Measurements from ENCODE around the gene CHP1.

Gene CHP1

DNA sequence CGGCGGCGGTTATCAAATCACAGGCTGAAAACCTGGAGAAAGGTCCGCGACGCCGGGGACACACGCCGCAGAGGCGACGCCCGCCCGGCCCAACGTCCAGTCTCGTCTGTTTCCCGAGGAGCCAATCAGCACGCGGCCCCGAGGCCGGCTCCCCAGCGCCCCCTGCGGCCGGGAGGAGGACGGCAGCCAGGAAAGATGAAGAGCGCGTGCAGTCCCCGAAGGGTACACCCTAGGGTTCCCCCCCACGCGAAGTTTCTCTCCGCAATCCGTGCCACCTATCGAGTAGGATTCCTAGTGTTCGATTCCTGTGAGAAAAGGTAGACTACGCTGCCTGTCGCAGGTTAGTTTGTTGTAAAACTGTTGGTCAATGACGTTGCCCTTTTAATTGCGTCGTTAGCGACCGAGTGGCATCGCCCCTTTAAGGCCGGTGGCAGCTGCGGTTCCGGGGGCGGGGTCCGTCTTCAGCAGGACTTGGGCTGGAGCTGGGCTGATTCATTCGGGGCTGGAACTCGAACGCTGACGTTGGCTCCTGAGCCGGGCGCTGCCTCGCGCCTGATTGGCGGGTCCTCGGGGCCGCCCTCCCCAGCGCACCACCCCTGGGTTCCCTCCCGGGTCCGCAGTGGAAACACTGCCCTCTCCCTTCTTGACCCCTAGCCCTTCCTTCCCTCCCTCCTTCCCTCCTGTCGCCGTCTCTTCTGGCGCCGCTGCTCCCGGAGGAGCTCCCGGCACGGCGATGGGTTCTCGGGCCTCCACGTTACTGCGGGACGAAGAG is at the start of gene CHP1, which contains the start of gene EXD1:
TSS of gene CHP1 (plus strand) at position 619 of the 772 bp plus-strand sequence. CDS start at position 734, 115 bp downstream.
TSS of gene EXD1 (minus strand) at position 108 of the 772 bp plus-strand sequence. CDS start 4,182 bp downstream, outside the sequence.
- H3K36me3 ChIP-seq (ENCODE audit: control insufficient read depth, low read depth, low read length), result no peaks in the 10 kb centered on the region
- peak within 1 kb of the TSS; percentile 55 for H3K9ac ChIP-seq (ENCODE audit: low read length)
- H3K27ac ChIP-seq (ENCODE audit: low read length), result no peak within 1 kb of the TSS
- H3K4me1 ChIP-seq (ENCODE audit: control insufficient read depth, low read depth, low read length), result no peaks in the 10 kb centered on the region
- peaks cover 7% of the 10 kb centered on the region for H3K27me3 ChIP-seq (ENCODE audit: control insufficient read depth, insufficient read depth, low read length)
- peak within 1 kb of the TSS; percentile 82 for H3K4me3 ChIP-seq (ENCODE audit: low read length)
- H3K9me3 ChIP-seq (ENCODE audit: control insufficient read depth, low read depth, low read length), result no peaks in the 10 kb centered on the region

DNA sequence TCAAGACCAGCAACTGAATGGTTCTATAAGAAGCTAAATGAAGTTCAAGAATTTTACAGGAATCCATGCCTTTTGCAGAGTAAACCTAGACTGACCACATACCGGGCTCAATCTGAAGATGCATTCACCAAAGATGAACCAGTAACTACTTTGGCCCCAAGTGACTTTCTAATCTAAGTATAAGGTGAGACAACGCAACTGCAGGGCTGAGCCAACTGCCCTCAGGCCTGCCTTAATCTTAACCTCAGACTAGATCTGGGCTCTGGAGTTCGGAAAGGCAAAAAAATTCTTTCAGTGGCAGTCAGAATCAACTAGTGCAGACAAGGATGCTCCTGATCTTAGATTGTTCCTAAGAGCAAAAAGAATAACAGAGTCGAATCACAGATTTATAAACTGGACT is 48.8 kb upstream of the CHP1 start:
- no peaks in the 10 kb centered on the region for H3K27me3 ChIP-seq (ENCODE audit: control insufficient read depth, insufficient read depth, low read length)
- no peaks in the 10 kb centered on the region for H3K36me3 ChIP-seq (ENCODE audit: control insufficient read depth, low read depth, low read length)
- H3K9ac ChIP-seq (ENCODE audit: low read length), result no peak overlapping the region
- no peak overlapping the region for H3K4me3 ChIP-seq (ENCODE audit: low read length)
- H3K27ac ChIP-seq (ENCODE audit: low read length), result no peak overlapping the region
- H3K9me3 ChIP-seq (ENCODE audit: control insufficient read depth, low read depth, low read length), result no peaks in the 10 kb centered on the region
- H3K4me1 ChIP-seq (ENCODE audit: control insufficient read depth, low read depth, low read length), result no peaks in the 10 kb centered on the region

DNA sequence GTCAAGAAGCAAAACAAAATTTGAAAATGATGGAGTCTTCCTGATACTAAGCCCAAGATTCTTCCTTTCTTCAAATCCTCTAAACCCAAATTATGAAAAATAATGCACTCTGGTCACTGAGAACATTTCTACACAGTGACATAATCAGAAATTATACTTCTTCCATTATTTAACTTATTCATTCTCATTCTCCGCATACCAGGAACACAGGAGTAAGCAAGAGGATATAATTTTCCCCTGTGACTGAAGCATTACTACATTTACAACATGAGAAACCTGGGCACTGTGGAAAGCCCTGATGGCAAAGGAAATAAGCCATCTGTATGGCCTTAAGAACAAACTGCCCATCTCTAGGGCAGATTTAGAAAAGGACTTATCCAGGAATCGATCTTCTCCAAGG is 47.5 kb upstream of the CHP1 start:
- Histone ChIP-seq H3K4me3 (ENCODE audit: low read length) (no peak overlapping the region), H3K36me3 (ENCODE audit: control insufficient read depth, low read depth, low read length) (no peaks in the 10 kb centered on the region), H3K4me1 (ENCODE audit: control insufficient read depth, low read depth, low read length) (no peaks in the 10 kb centered on the region), H3K27ac (ENCODE audit: low read length) (no peak overlapping the region), H3K9ac (ENCODE audit: low read length) (no peak overlapping the region), H3K9me3 (ENCODE audit: control insufficient read depth, low read depth, low read length) (no peaks in the 10 kb centered on the region), H3K27me3 (ENCODE audit: control insufficient read depth, insufficient read depth, low read length) (no peaks in the 10 kb centered on the region)

DNA sequence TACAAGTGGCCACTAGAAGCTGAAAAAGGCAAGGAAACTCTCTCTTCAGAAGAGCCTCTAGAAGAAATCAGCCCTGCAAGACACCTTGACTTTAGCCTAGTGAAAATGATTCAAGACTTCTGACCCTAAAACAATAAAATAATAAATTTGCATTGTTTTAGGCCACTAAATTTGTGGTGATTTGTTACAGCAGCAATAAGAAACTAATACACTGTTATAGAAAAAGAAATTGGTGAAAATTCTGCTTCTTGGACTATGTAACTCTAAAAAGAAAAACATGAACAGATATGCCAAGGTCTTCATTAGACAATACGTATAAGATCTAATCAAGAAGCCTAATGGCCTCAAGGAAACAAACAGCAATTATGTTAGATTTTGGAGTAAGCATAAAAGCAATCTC is 36.6 kb upstream of the CHP1 start:
- Histone ChIP-seq H3K9me3 (ENCODE audit: control insufficient read depth, low read depth, low read length) (no peaks in the 10 kb centered on the region), H3K27me3 (ENCODE audit: control insufficient read depth, insufficient read depth, low read length) (no peaks in the 10 kb centered on the region), H3K9ac (ENCODE audit: low read length) (no peak overlapping the region), H3K27ac (ENCODE audit: low read length) (no peak overlapping the region), H3K4me3 (ENCODE audit: low read length) (no peak overlapping the region), H3K36me3 (ENCODE audit: control insufficient read depth, low read depth, low read length) (no peaks in the 10 kb centered on the region), H3K4me1 (ENCODE audit: control insufficient read depth, low read depth, low read length) (no peaks in the 10 kb centered on the region)

DNA sequence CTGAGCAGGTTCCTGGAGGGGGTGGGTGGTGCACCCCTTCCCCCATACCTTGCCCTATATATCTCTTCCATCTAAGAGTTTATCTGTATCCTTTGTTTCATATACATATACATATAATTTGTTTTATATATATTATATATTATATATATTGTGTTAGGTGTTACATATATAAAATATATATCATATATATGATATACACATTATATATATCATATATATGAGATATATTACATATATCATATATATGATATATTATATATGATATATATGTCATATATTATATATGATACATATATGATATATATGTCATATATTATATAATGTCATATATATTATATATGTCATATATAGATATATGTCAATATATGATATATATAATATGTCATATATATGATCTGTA is 31.6 kb upstream of the CHP1 start:
- no peak overlapping the region for H3K4me3 ChIP-seq (ENCODE audit: low read length)
- no peaks in the 10 kb centered on the region for H3K36me3 ChIP-seq (ENCODE audit: control insufficient read depth, low read depth, low read length)
- H3K4me1 ChIP-seq (ENCODE audit: control insufficient read depth, low read depth, low read length), result no peaks in the 10 kb centered on the region
- H3K9ac ChIP-seq (ENCODE audit: low read length), result no peak overlapping the region
- no peak overlapping the region for H3K27ac ChIP-seq (ENCODE audit: low read length)
- H3K9me3 ChIP-seq (ENCODE audit: control insufficient read depth, low read depth, low read length), result no peaks in the 10 kb centered on the region
- H3K27me3 ChIP-seq (ENCODE audit: control insufficient read depth, insufficient read depth, low read length), result no peaks in the 10 kb centered on the region

DNA sequence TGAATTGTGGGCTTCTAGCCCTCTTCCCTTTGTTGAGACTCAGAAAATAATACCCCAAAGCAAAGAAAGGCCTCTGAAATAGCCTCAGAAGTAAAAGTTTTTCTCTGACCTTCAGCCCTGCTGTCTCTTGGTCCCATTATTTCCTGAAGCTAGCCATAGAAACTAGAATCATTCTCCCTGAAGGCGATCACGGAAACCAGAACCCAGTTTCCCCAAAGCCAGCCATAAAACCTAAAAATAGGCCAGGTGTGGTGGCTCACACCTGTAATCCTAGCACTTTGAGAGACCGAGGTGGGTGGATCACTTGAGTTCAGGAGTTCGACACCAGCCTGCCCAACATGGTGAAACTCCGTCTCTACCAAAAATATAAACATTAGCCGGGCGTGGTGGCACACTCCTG is 27.7 kb upstream of the CHP1 start:
- H3K36me3 ChIP-seq (ENCODE audit: control insufficient read depth, low read depth, low read length), result no peaks in the 10 kb centered on the region
- no peaks in the 10 kb centered on the region for H3K27me3 ChIP-seq (ENCODE audit: control insufficient read depth, insufficient read depth, low read length)
- H3K4me3 ChIP-seq (ENCODE audit: low read length), result no peak overlapping the region
- no peak overlapping the region for H3K9ac ChIP-seq (ENCODE audit: low read length)
- no peak overlapping the region for H3K27ac ChIP-seq (ENCODE audit: low read length)
- no peaks in the 10 kb centered on the region for H3K9me3 ChIP-seq (ENCODE audit: control insufficient read depth, low read depth, low read length)
- no peaks in the 10 kb centered on the region for H3K4me1 ChIP-seq (ENCODE audit: control insufficient read depth, low read depth, low read length)

DNA sequence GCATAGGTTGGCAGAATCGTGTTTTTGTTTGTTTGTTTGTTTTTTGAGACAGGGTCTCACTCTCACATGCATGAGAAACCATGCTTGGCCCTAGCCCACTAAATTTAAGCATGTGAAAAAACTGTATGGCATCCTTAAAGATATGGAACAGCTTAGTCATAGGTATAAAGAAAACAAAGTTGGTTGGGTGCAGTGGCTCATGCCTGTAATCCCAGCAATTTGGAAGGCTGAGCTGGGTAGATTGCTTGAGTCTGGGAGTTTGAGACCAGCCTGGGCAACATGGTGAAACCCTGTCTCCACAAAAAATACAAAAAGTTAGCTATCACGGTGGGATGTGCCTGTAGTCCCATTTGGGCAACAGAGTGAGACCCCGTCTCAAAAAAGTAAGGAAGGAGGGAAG is 25.8 kb upstream of the CHP1 start:
- Histone ChIP-seq H3K27ac (ENCODE audit: low read length) (no peak overlapping the region), H3K9ac (ENCODE audit: low read length) (no peak overlapping the region), H3K27me3 (ENCODE audit: control insufficient read depth, insufficient read depth, low read length) (no peaks in the 10 kb centered on the region), H3K4me1 (ENCODE audit: control insufficient read depth, low read depth, low read length) (no peaks in the 10 kb centered on the region), H3K36me3 (ENCODE audit: control insufficient read depth, low read depth, low read length) (no peaks in the 10 kb centered on the region), H3K9me3 (ENCODE audit: control insufficient read depth, low read depth, low read length) (no peaks in the 10 kb centered on the region), H3K4me3 (ENCODE audit: low read length) (no peak overlapping the region)

DNA sequence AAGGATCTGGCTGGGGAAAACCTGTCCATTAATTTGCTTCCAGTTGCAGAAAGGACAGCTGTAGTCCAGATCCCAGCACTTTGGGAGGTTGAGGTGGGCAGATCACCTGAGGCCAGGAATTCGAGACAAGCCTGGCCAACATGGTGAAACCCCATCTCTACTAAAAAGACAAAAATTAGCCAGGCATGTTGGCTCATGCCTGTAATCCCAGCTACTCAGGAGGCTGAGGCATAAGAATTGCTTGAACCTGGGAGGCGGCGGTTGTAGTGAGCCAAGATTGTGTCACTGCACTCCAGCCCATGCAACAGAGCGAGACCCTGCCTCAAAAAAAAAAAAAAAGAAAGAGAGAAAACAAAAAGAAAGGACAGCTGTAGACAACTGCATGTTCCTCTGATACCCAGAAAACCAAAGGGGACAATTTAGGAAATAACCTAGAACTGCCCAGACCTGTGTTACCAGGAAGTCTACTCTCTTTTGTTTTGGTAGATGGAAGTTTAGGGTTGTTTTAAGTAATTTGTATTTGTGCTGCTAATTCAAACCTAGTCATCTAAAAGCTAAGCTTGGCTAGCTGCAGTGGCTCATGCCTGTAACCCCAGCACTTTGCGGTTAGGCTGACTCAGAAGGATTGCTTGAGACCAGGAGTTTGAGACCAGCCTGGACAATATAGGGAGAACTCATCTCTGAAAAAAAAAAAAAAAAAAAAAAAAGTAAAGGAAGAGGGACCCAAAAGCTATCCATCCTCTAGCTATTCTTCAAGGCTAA is 23.2 kb upstream of the CHP1 start:
- H3K4me1 ChIP-seq (ENCODE audit: control insufficient read depth, low read depth, low read length), result no peaks in the 10 kb centered on the region
- no peak overlapping the region for H3K9ac ChIP-seq (ENCODE audit: low read length)
- no peaks in the 10 kb centered on the region for H3K9me3 ChIP-seq (ENCODE audit: control insufficient read depth, low read depth, low read length)
- no peaks in the 10 kb centered on the region for H3K36me3 ChIP-seq (ENCODE audit: control insufficient read depth, low read depth, low read length)
- H3K27ac ChIP-seq (ENCODE audit: low read length), result no peak overlapping the region
- H3K27me3 ChIP-seq (ENCODE audit: control insufficient read depth, insufficient read depth, low read length), result no peaks in the 10 kb centered on the region
- no peak overlapping the region for H3K4me3 ChIP-seq (ENCODE audit: low read length)

DNA sequence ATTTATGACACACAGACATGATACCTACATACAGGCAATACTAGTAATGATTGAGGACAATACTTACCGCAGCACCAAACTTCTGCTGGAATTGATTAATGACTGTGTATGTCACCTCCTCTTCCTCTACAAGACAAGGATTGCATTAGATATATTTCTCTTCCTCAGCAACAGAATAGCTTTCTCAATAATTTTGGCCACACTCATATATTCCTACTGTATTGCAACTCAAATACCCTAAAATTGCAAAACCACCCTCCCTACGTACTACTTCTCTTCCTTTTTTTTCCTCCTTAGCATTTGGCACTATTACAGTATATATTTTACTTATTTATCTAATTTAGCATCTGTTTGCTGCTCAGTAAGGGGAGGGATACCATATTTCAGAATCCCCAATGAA is 15.4 kb upstream of the CHP1 start:
- no peaks in the 10 kb centered on the region for H3K9me3 ChIP-seq (ENCODE audit: control insufficient read depth, low read depth, low read length)
- peaks cover 15% of the 10 kb centered on the region for H3K4me1 ChIP-seq (ENCODE audit: control insufficient read depth, low read depth, low read length)
- H3K27ac ChIP-seq (ENCODE audit: low read length), result no peak overlapping the region
- no peak overlapping the region for H3K9ac ChIP-seq (ENCODE audit: low read length)
- H3K27me3 ChIP-seq (ENCODE audit: control insufficient read depth, insufficient read depth, low read length), result no peaks in the 10 kb centered on the region
- no peak overlapping the region for H3K4me3 ChIP-seq (ENCODE audit: low read length)
- no peaks in the 10 kb centered on the region for H3K36me3 ChIP-seq (ENCODE audit: control insufficient read depth, low read depth, low read length)

DNA sequence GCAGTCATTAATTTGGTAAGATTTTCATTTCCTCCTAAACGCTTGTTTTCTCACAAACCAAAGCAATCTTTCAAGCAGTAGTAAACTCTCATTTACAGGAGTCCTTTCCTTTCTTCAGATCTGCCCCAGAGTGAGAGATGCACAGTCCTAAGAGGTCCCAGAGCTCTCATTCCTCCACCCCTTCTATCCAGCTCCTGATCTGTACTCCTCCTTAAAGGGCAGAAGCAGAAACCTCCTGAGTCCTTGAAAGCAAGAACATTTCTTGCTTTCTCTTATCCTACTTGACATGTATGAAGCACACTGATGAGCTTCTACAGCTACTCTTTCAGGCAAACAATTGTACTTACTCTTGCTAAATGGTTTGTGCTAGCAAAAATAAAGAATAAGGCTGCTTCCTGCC is 12.2 kb upstream of the CHP1 start:
- Histone ChIP-seq H3K9me3 (ENCODE audit: control insufficient read depth, low read depth, low read length) (no peaks in the 10 kb centered on the region), H3K4me1 (ENCODE audit: control insufficient read depth, low read depth, low read length) (peaks cover 15% of the 10 kb centered on the region), H3K27me3 (ENCODE audit: control insufficient read depth, insufficient read depth, low read length) (no peaks in the 10 kb centered on the region), H3K9ac (ENCODE audit: low read length) (no peak overlapping the region), H3K4me3 (ENCODE audit: low read length) (peak overlapping the region; percentile 6), H3K36me3 (ENCODE audit: control insufficient read depth, low read depth, low read length) (no peaks in the 10 kb centered on the region), H3K27ac (ENCODE audit: low read length) (no peak overlapping the region)

DNA sequence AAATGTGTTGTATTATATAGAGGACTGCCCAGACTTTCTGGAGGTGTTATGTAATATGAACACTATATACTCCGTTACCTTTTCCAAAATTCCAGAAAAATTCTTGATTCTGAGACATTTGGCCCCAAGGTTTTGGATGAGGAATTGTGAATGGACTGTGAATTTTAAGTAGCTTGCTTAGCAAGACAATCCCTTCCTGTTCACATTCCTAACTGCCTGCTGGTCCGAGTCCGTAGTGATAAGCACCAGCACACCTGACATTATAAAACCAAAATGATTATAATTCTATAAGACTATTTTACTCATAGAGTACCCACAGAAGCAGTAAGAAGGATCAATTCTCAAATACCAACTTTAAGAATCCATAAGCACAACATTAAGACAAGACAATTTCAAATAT is 11.7 kb upstream of the CHP1 start:
- Histone ChIP-seq H3K9ac (ENCODE audit: low read length) (no peak overlapping the region), H3K4me3 (ENCODE audit: low read length) (peak overlapping the region; percentile 6), H3K9me3 (ENCODE audit: control insufficient read depth, low read depth, low read length) (no peaks in the 10 kb centered on the region), H3K36me3 (ENCODE audit: control insufficient read depth, low read depth, low read length) (no peaks in the 10 kb centered on the region), H3K27me3 (ENCODE audit: control insufficient read depth, insufficient read depth, low read length) (no peaks in the 10 kb centered on the region), H3K4me1 (ENCODE audit: control insufficient read depth, low read depth, low read length) (peaks cover 15% of the 10 kb centered on the region), H3K27ac (ENCODE audit: low read length) (no peak overlapping the region)

DNA sequence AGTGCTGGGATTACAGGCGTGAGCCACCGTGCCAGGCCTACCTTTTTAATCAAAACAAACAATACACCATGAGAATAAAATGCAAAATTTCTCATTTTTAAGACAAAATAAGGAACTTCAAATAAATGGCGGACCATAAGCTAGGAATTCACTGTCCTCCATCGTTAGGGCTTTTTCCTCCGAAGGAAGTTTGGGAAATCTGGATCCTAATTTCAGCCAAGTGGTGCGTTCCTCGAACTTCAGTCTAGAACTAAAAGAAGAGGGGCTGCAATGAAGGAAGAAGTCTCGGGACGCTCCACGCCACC is 771 bp upstream of the CHP1 start:
- H3K9ac ChIP-seq (ENCODE audit: low read length), result no peak overlapping the region
- H3K9me3 ChIP-seq (ENCODE audit: control insufficient read depth, low read depth, low read length), result no peaks in the 10 kb centered on the region
- no peaks in the 10 kb centered on the region for H3K36me3 ChIP-seq (ENCODE audit: control insufficient read depth, low read depth, low read length)
- H3K4me3 ChIP-seq (ENCODE audit: low read length), result peak overlapping the region; percentile 5
- no peaks in the 10 kb centered on the region for H3K4me1 ChIP-seq (ENCODE audit: control insufficient read depth, low read depth, low read length)
- H3K27me3 ChIP-seq (ENCODE audit: control insufficient read depth, insufficient read depth, low read length), result peaks cover 7% of the 10 kb centered on the region
- H3K27ac ChIP-seq (ENCODE audit: low read length), result no peak overlapping the region

All from iPS-18a (cell line).